Epithelial cell of proximal tubule (primary cell): Measurements from ENCODE around the gene MRPS34. TPM values are rescaled to one million over a fixed set of nuclear protein-coding genes. Genes with fewer than 3 reads are reported as not detected.
"Not testable (repeated sequence)": the region's sequence is repeated elsewhere in the genome, so short reads cannot be mapped to it uniquely, and the experiment has no call there.

Source experiments
- DNase-seq: peaks from one replicate; pipeline ENCODE4 v3.0.0-alpha.2; 2011; ENCODE audit warnings: low read depth
- H3K4me3 ChIP-seq: 2 replicates; pipeline ENCODE4 v1.5.1; 2011; ENCODE audit warnings: low read depth, mild to moderate bottlenecking, low read length
- total RNA-seq: library from RNA; depleted of rRNA; stranded (reverse); fragments of >200 nt; gene quantifications from 2 replicates; pipeline ENCODE4 v1.2.3, GENCODE V29; 2015
- TF ChIP-seq, protein P1 (sequence below): conservative IDR thresholded peaks from 2 replicates; pipeline ENCODE4 v1.5.1; 2012; ENCODE audit warnings: low read depth, mild to moderate bottlenecking, low read length

MRPS34 gene
- total RNA-seq, 1 donor from 2014 or later, result 167 TPM

DNA sequence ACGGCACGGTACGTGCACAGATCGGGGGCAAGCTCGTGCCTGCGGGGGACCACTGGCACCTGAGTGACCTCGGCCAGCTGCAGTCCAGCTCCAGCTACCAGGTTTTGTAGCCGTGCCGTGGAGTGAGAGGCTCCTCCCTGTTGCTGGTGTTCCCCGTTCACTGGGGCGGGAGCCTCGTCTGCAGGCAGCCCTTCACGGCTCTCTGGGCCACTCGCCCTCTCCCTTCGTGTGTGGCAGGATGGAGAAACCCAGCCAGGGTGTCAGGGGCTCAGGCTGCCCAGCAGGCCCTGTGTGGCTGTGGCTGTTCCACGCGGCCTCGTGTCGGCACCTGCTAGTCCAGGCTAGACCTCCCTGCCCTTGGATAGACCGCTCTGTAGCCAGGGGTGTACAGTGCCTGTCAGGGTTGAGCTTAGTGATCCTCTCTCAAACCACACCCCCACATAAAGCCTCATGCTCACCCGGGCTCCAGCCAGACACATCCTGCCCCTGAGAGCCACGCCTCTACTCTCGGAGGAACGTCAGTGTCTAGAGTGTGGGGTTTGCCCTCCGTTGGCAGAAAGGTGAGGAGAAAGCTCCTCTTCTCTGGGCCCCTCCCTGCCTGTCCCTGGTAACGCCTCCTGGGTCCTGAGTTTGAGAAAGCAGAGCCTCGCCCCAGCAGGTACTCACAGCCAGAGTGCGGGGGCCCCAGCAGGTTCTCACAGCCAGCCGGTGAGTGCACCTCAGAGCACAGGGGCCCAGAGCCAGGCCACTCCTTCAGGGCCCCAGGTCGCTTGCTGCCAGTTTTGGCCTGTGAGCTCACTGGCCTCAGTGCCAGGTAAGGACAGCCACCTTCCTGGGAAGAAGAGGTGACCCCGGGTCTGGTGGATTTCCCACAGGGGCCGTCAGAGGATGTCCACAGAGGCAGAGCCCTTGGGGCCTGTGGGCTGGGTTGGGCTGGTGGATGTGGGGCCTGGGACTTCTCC is 29.3 kb downstream of the MRPS34 start:
- DNase-seq, result no peak
- H3K4me3 ChIP-seq, result no peak overlapping the region
- TF ChIP-seq, protein P1, sequence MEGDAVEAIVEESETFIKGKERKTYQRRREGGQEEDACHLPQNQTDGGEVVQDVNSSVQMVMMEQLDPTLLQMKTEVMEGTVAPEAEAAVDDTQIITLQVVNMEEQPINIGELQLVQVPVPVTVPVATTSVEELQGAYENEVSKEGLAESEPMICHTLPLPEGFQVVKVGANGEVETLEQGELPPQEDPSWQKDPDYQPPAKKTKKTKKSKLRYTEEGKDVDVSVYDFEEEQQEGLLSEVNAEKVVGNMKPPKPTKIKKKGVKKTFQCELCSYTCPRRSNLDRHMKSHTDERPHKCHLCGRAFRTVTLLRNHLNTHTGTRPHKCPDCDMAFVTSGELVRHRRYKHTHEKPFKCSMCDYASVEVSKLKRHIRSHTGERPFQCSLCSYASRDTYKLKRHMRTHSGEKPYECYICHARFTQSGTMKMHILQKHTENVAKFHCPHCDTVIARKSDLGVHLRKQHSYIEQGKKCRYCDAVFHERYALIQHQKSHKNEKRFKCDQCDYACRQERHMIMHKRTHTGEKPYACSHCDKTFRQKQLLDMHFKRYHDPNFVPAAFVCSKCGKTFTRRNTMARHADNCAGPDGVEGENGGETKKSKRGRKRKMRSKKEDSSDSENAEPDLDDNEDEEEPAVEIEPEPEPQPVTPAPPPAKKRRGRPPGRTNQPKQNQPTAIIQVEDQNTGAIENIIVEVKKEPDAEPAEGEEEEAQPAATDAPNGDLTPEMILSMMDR, result no peak

DNA sequence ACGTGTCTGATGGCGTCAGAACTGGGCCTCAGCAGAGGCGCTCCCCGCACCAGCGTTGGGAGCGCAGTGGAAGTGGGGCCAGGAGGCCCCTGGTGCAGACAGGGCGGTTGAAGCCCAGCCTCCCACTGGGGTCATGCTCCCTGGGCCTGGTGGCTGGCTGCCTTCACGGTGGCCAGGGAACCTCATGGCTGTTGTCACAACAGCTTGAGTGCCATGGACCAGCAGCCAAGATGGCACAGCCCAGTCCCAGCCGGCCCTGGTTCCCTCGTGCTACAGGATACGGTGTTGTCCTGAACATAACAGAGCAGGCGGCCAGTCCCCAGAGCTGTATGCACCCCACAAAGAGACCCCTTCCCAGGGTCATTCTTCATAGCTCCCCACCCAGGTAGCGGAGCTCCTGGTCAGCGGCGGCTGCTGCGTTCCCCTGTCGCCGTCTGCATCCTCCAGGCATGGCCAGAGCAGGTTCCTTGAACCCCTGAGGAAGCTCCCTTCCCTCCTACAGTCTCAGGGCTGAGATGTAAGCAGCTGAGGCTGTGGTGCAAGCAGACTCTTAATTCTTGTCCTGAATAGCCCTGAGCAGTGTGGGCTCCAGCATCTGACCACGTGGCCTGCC is 31.3 kb downstream of the MRPS34 start:
- TF ChIP-seq, protein P1, result no peak
- no peak for DNase-seq
- H3K4me3 ChIP-seq, result no peak overlapping the region

DNA sequence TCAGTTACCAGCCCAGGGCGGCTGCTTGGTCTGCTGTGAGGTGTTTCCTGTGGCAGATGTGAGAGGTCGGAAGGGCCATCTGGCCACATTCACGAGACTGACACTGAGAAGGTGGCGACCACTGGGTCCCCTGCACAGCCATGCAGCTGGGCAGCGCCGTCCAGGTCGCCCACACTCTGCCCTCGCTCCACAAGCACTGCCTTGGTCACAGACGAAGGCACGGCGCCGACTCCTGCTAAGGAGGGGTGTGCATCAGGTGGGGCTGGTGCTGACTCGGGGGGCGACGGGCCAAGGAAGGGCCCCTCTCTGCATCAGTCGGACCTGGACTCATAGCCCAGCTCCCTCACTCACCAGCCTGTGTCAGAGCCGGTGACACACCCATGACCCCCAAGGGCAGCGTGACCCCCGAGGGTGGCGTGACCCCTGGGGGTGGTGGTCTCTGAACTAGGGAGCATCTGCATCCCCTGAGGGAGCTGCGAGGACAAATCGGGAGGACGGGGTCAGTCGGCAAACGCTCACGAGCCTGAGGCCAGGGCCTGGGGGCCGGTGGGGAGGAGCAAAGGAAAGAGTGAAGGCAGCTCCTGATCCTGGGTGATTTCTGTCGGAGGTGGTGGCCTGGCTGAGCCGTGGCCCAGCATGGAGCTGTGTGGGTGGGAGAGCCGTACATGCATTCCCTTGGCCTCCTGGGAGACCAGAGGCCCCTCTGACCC is 32.0 kb downstream of the MRPS34 start:
- no peak overlapping the region for H3K4me3 ChIP-seq
- no peak for DNase-seq
- TF ChIP-seq, protein P1, result no peak

DNA sequence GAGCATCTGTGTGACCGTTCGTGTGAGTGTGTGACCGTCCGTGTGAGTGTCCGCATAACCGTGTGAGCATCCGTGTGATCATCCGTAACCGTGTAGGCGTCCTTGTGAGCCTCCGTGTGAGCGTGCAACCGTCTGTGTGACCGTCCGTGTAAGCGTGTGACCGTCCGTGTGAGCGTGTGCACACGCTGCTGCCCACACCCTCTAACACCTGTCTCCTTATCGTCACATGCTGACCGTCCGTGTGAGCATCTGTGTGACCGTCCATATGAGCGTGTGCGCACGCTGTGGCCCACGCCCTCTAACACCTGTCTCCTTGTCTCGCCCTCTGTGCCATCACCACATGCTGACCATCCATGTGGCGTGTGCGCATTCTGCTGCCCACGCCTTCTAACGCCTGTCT is 32.7 kb downstream of the MRPS34 start:
- no peak overlapping the region for H3K4me3 ChIP-seq
- DNase-seq, result no peak
- TF ChIP-seq, protein P1, result no peak

DNA sequence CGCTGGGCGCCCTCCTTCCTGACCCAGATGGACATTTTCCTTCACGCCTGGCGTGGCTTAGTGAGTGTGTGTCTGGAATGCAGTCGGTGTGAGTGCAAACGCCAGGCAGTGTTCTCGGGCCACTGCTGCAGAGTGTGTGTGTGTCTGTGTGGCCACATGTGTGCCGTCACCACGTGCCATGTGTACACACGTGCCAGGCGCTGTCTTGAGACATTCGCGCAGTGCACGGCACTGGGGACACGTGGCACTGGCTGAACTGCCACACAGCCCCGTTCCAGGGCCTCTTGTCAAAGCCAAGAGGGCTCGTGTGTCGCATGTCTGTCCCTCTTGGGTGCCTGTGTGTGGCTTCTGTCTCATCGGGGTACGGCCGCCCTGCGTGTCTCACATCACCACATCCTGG is 38.1 kb downstream of the MRPS34 start:
- TF ChIP-seq, protein P1, result no peak
- no peak overlapping the region for H3K4me3 ChIP-seq
- DNase-seq, result no peak

DNA sequence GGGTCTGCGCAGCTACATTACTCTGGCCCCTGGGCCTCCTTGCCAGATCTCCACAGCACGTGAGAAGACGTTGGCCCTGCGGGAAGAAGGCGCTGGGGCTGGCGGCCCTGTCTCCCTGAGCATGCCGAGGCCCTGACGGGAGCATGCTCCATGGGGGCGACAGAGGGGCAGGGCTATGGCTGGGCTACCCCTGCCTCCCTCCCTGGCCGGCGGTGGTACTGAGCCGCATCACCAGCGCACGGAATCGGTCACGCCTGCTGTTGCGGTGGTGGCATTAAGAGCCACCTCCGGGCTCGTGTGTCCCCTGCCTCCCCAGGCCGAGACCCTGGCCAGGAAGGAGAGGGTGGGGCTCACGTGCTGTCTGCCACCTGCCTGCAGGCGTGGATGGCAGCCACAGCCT is 38.8 kb downstream of the MRPS34 start:
- DNase-seq, result no peak
- H3K4me3 ChIP-seq, result no peak overlapping the region
- TF ChIP-seq, protein P1, result no peak

DNA sequence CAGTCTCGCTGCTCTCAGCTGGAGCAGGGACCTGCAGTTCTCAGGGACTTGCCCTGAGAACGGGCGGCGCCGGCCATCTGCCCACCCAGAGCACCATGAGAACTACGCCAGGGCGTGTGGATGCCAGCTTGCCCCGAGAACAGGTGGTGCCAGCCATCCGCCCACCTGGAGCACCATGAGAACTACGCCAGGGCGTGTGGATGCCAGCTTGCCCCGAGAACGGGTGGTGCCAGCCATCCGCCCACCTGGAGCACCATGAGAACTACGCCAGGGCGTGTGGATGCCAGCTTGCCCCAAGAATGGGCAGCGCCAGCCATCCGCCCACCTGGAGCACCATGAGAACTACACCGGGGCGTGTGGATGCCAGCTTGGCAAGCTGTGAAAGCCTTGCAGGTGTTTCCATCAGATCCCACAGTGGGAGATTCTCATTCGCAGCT is 40.4 kb downstream of the MRPS34 start:
- not testable (repeated sequence) for H3K4me3 ChIP-seq, DNase-seq
